ENCODE results near the gene AGPAT4. TPM values are rescaled to one million over a fixed set of nuclear protein-coding genes. Genes with fewer than 3 reads are reported as not detected.

AGPAT4 gene
- total RNA-seq, 1 donor from 2014 or later, result 4.7 TPM

- Mint-ChIP-seq H3K4me3 (no peak overlapping the region), H3K27ac (no peak overlapping the region), H3K9me3 (no peaks in the 10 kb centered on the region), H3K36me3 (ENCODE audit: low read depth) (peaks cover 90% of the 10 kb centered on the region), H3K4me1 (no peaks in the 10 kb centered on the region), H3K27me3 (no peaks in the 10 kb centered on the region)
- ChIA-PET POLR2A (no interaction called here), CTCF (interaction anchor here (1.2 kb wide), 1 partner anchor 12 kb away, joined by 3 read pairs; no protein-coding TSS in a partner anchor)
- intact Hi-C loops (cut with micrococcal nuclease), result no loop called here
- no peak for TF ChIP-seq CTCF (IDR thresholded peaks at IDR 0.05)
- ATAC-seq (ENCODE audit: low read depth) (no peak), DNase-seq (no peak)
Observed at GRCh38 chr6:161109366-161109765, 164.5 kb downstream of the AGPAT4 start.

DNA sequence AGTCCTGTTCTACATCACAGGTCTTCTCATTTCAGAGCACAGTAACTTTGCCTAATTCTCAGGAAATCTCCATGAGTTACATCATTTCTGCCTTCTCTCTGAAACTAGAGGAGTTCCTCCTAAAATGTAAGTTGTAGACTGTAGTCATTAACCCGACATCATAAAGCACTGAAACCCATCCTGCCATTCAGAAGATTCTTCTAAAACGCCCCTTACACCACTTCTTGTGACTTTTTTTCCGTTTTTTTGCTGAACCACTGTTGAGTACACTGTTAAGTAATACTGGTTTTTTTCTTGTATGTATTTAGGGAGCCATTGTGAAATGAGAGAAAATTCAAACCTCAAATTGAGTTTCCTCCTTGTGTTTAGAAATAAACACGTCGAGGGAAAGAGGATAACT, 164.9 kb downstream of the AGPAT4 start:
- H3K4me3 Mint-ChIP-seq, result no peak overlapping the region
- no peaks in the 10 kb centered on the region for H3K27me3 Mint-ChIP-seq
- H3K4me1 Mint-ChIP-seq, result no peaks in the 10 kb centered on the region
- no peak for TF ChIP-seq CTCF (IDR thresholded peaks at IDR 0.05)
- ChIA-PET CTCF (interaction anchor here (1.2 kb wide), 1 partner anchor 11 kb away, joined by 3 read pairs; no protein-coding TSS in a partner anchor), POLR2A (no interaction called here)
- intact Hi-C loops (cut with micrococcal nuclease), result no loop called here
- DNase-seq (no peak), ATAC-seq (ENCODE audit: low read depth) (no peak)
- no peak overlapping the region for H3K27ac Mint-ChIP-seq
- no peaks in the 10 kb centered on the region for H3K9me3 Mint-ChIP-seq
- H3K36me3 Mint-ChIP-seq (ENCODE audit: low read depth), result peaks cover 88% of the 10 kb centered on the region

DNA sequence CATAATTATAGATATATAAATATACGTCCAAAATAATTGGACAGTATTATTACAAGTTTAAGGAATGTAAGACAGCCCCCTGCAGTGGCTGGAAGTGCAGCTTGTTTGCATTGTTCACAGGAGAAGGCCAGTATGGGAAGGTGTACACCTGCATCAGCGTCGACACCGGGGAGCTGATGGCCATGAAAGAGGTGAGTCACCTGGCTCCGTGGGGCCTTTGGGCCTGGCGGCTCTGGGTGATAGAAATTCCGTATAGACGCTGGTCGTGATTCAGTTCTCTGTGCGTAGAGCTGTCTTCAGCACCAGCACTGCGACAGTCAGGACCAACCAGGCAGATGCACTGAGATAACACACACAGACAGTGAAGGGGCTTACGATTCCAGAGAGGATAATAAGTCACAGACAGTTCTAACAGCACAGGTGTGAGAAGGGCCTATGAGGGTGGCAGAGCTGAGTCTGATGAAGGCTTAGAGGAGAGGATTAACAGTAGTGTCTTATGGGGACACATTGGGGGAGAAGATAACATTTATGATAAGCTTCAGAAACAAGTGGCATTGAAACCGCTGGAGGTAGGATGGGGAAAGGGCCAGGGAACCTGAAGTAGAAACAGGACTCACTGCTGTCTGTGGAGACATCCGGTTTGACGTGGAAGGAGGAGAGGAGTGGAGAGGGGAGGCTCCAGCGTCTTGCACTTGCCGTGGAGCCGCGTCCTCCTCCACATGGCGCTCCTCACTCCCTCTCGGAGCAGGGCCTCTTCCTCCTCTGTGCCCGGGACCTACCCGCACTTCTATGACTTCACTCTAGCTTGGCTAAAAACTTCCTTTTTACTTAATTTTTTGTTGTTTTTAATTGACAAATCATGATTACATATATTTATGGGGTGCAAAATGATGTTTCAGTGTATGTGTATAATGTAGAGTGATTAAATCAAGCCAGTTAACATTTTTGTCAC, 165.8 kb downstream of the AGPAT4 start:
- intact Hi-C loops (cut with micrococcal nuclease), result no loop called here
- Mint-ChIP-seq H3K27ac (no peak overlapping the region), H3K4me1 (no peaks in the 10 kb centered on the region), H3K36me3 (ENCODE audit: low read depth) (peaks cover 89% of the 10 kb centered on the region), H3K4me3 (no peak overlapping the region), H3K27me3 (no peaks in the 10 kb centered on the region), H3K9me3 (no peaks in the 10 kb centered on the region)
- TF ChIP-seq CTCF (IDR thresholded peaks at IDR 0.05), result no peak
- DNase-seq, result no peak
- CTCF ChIA-PET, result interaction anchor here (1.2 kb wide), 1 partner anchor 11 kb away, joined by 3 read pairs; no protein-coding TSS in a partner anchor
- no peak for ATAC-seq (ENCODE audit: low read depth)
- POLR2A ChIA-PET, result no interaction called here

GRCh38 chr6:161105408-161105807, 168.5 kb downstream of the AGPAT4 start:
- intact Hi-C loops (cut with micrococcal nuclease), result no loop called here
- ChIA-PET POLR2A (no interaction called here), CTCF (interaction anchor here (0.7 kb wide), 1 partner anchor 265 kb away, joined by 3 read pairs; no protein-coding TSS in a partner anchor)
- Mint-ChIP-seq H3K27ac (no peak overlapping the region), H3K27me3 (no peaks in the 10 kb centered on the region), H3K9me3 (no peaks in the 10 kb centered on the region), H3K4me1 (no peaks in the 10 kb centered on the region), H3K4me3 (no peak overlapping the region), H3K36me3 (ENCODE audit: low read depth) (peaks cover 77% of the 10 kb centered on the region)
- ATAC-seq (ENCODE audit: low read depth) (no peak), DNase-seq (no peak)
- TF ChIP-seq CTCF (IDR thresholded peaks at IDR 0.05), result no peak

- ATAC-seq (ENCODE audit: low read depth) (no peak), DNase-seq (no peak)
- no peak overlapping the region for H3K4me3 Mint-ChIP-seq
- H3K27me3 Mint-ChIP-seq, result no peaks in the 10 kb centered on the region
- POLR2A ChIA-PET, result no interaction called here
- no peaks in the 10 kb centered on the region for H3K4me1 Mint-ChIP-seq
- intact Hi-C loops (cut with micrococcal nuclease), result no loop called here
- CTCF ChIA-PET, result interaction anchor here (0.7 kb wide), 1 partner anchor 266 kb away, joined by 3 read pairs; no protein-coding TSS in a partner anchor
- H3K36me3 Mint-ChIP-seq (ENCODE audit: low read depth), result peaks cover 75% of the 10 kb centered on the region
- H3K9me3 Mint-ChIP-seq, result no peaks in the 10 kb centered on the region
- TF ChIP-seq CTCF (IDR thresholded peaks at IDR 0.05), result no peak
- no peak overlapping the region for H3K27ac Mint-ChIP-seq
Observed at GRCh38 chr6:161104966-161105365, 168.9 kb downstream of the AGPAT4 start.

Measured in activated B cell treated with CpG ODN at 0.5 μM for 24 hours (primary cell).